WERI-Rb-1 (cell line): Measurements from ENCODE around the gene GLIS1.

Experiments
- DNase-seq: peaks from one replicate; pipeline ENCODE4 v3.0.0-alpha.2; 2020
- H3K27ac ChIP-seq: fragments of 250-450 bp; sonication (Bioruptor Pico); 2 replicates; pipeline ENCODE4 v1.5.1; 2020; ENCODE audit warnings: mild to moderate bottlenecking, moderate library complexity
- H3K27me3 ChIP-seq: fragments of 250-450 bp; sonication (Bioruptor Pico); 2 replicates; pipeline ENCODE4 v1.5.1; 2021; ENCODE audit warnings: mild to moderate bottlenecking, low read depth, moderate library complexity; ENCODE audit not compliant: insufficient read depth, severe bottlenecking
- H3K36me3 ChIP-seq: fragments of 250-450 bp; sonication (Bioruptor Pico); 2 replicates; pipeline ENCODE4 v1.5.1; 2020; ENCODE audit warnings: mild to moderate bottlenecking, moderate library complexity
- H3K4me3 ChIP-seq: 2 replicates; pipeline ENCODE4 v1.5.1; 2011; ENCODE audit warnings: low read depth, mild to moderate bottlenecking, control low read depth, low read length
- H3K9me3 ChIP-seq: fragments of 250-450 bp; sonication (Bioruptor Pico); 2 replicates; pipeline ENCODE4 v1.5.1; 2021; ENCODE audit warnings: mild to moderate bottlenecking, moderate library complexity; ENCODE audit not compliant: severe bottlenecking
- TF ChIP-seq, protein P1 (sequence below): IDR thresholded peaks from 2 replicates; pipeline ENCODE4 v1.5.1; 2011; ENCODE audit warnings: low read depth, mild to moderate bottlenecking, control low read depth, inconsistent platforms, low read length

The GLIS1 gene

DNA sequence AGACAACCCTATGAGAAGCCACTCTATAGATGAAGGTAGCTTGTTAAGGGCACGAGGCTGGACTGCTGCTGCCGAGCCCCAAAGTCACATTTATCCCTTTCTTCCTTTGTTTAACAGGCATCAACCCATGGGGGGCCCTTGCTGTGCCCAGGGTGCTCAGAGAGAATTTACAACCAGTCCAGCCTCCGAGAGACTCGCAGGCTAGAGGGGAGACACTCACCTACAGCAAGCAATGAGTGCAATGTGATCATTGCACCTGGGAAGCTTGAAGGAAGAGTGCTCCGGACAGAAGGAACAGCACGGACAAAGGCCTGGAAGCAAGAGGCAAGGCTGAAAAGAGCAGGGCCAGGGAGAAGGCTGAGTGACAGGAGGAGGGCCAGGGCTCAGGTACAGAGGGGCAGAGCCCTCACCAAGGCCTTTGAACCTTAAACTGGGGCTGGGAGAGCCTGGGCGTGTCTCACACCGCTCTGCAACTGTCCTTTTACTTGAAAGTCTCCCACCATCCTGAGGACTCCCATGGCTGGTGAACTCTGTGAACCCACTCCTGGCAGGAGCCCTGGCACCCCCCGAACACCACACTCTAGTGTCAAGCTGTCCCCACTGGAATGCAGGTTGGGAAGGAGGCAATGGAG lies 252.5 kb downstream of the GLIS1 start:
- Histone ChIP-seq H3K27ac (no peak overlapping the region), H3K36me3 (no peaks in the 10 kb centered on the region), H3K4me3 (no peak overlapping the region), H3K9me3 (no peaks in the 10 kb centered on the region), H3K27me3 (no peaks in the 10 kb centered on the region)
- no peak for DNase-seq
- TF ChIP-seq, protein P1, sequence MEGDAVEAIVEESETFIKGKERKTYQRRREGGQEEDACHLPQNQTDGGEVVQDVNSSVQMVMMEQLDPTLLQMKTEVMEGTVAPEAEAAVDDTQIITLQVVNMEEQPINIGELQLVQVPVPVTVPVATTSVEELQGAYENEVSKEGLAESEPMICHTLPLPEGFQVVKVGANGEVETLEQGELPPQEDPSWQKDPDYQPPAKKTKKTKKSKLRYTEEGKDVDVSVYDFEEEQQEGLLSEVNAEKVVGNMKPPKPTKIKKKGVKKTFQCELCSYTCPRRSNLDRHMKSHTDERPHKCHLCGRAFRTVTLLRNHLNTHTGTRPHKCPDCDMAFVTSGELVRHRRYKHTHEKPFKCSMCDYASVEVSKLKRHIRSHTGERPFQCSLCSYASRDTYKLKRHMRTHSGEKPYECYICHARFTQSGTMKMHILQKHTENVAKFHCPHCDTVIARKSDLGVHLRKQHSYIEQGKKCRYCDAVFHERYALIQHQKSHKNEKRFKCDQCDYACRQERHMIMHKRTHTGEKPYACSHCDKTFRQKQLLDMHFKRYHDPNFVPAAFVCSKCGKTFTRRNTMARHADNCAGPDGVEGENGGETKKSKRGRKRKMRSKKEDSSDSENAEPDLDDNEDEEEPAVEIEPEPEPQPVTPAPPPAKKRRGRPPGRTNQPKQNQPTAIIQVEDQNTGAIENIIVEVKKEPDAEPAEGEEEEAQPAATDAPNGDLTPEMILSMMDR = no peak

DNA sequence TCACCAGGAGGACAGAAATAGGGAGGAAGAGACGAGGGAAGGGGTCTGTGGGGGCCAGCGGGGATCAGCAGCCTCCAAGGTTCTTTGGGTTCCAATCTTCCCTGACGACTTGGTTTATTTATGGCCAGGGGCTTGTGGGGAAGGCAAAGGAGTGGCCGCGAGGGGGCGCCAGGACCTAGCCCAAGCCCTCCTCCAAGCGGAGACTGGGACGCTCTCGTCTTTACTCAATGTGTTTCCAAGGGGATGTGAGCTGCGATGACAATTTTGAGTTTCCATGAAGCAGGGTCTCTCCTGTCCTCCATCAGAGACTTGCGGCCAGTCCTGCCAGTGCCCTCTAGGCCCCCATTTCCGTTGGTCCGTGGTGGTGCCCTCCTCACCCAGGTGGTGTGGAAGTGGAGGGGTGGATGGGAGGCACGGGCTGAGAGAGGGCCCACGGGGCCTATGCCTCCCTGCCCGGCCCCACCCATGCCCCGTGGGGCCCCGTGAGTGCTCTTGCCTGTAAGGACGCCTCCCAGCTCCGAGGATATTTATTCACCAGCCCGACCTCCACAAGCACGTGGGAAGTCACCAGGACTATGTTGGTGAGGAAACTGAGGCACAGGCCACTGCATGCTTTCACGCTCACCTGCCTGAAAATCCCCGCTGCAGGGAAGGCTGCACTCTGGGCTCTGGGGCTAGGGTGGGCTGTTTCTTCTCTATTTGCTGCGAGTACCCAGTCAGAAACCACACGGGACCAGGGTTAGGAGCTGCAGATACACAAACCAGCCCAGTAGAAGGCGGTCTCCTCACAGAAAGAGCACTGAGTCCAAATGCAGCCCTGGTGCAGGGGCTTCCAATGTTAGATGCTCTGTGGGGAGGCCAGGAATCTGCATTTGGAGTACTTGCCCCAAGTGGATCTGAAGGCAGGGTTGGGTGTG lies 253.2 kb downstream of the GLIS1 start:
- peak; percentile 84 for DNase-seq
- H3K27me3 ChIP-seq = no peaks in the 10 kb centered on the region
- H3K27ac ChIP-seq = no peak overlapping the region
- no peaks in the 10 kb centered on the region for H3K36me3 ChIP-seq
- peak overlapping the region; percentile 30 for H3K4me3 ChIP-seq
- H3K9me3 ChIP-seq = no peaks in the 10 kb centered on the region
- TF ChIP-seq, protein P1 = peak; percentile 94

DNA sequence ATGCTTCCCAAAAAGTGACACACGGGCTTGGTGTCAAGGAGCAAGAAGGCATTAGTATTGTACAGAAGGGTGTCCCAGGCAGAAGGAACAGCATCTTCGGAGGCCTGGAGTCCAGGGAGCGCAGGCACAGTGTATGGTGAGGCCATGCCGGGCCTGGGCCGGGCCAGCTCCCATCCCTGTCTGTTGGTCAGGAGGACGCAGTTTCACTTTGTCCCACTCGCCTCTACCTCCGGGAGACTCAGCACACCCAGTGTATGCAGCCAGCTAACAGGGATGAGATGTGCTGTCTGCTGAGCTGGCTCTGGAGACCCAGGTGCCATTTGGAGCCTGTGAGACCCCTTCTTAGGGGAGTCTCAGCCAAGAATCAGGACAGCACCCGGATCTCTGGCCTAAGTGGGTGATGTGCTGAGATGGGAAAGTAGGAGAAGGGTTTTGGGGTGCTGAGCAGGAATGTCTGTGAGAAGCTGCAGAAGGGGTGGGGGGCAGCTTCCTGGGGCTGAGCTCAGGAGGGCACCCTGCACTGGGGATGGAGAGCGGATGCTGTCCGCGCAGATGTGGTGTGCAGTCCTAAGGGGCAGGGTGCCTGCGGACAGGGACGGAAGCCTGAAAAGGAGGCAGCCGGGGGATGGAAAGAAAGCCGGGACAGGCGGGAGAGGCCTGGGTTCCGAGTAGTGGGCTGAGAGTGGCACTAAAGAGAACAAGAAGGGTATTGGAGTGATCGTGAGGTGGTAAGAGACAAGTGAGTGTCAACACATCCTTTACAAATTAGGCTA lies 254.1 kb downstream of the GLIS1 start:
- H3K27me3 ChIP-seq = no peaks in the 10 kb centered on the region

DNA sequence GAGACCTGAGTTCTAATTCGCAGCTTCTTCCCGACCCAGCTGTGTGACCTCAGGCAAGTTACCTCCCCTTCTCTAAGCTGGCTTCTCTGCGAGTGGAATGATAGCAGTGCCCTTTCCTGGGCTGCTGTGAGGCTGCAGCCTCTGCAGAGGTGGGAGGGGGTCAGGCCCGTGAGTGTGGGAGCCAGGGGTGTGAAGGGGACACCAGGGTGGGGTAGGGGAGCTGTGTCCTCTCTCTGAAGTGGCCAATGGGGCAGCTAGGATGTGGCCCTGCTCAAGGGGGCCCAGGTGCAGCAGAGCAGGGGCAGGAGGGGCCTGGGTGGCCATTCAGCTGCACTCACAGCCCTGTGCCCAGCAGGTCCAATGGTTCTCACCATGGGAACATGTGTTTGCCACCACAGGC lies 255.3 kb downstream of the GLIS1 start:
- no peaks in the 10 kb centered on the region for H3K27me3 ChIP-seq
- no peak overlapping the region for H3K4me3 ChIP-seq
- no peak for DNase-seq
- no peak overlapping the region for H3K27ac ChIP-seq
- TF ChIP-seq, protein P1 = no peak
- H3K9me3 ChIP-seq = peaks cover 4% of the 10 kb centered on the region
- H3K36me3 ChIP-seq = no peaks in the 10 kb centered on the region

More for the DNA sequence above, 254.1 kb downstream of the GLIS1 start:
- TF ChIP-seq, protein P1 = no peak
- H3K36me3 ChIP-seq = no peaks in the 10 kb centered on the region
- H3K4me3 ChIP-seq = no peak overlapping the region
- no peak for DNase-seq
- H3K9me3 ChIP-seq = no peaks in the 10 kb centered on the region
- H3K27ac ChIP-seq = no peak overlapping the region

DNA sequence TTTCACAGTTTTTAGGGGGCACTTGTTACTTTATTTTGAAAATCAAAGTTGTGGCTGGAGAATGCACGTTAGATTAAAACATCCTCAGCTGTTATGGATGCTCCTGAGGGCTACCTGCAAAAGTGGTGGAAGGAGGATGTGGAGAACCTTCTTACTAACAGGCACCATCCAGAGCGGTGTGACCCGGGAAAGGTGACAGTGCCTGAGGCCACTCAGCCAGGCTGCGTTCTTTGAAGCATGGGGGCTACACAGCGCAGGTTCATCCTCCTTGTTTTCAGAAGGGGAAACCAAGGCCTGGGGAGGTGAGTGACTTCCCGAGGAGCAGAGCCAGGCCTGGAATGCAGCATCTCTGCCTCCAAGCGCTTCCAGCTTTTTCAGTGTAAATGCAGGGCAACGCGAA lies 255.8 kb downstream of the GLIS1 start:
- no peak for DNase-seq
- no peak overlapping the region for H3K27ac ChIP-seq
- TF ChIP-seq, protein P1 = no peak

More for the DNA sequence above, 255.8 kb downstream of the GLIS1 start:
- Histone ChIP-seq H3K27me3 (no peaks in the 10 kb centered on the region), H3K4me3 (no peak overlapping the region), H3K9me3 (peaks cover 6% of the 10 kb centered on the region), H3K36me3 (no peaks in the 10 kb centered on the region)
